ENCODE data around the gene RMP24.

RMP24 gene

DNA sequence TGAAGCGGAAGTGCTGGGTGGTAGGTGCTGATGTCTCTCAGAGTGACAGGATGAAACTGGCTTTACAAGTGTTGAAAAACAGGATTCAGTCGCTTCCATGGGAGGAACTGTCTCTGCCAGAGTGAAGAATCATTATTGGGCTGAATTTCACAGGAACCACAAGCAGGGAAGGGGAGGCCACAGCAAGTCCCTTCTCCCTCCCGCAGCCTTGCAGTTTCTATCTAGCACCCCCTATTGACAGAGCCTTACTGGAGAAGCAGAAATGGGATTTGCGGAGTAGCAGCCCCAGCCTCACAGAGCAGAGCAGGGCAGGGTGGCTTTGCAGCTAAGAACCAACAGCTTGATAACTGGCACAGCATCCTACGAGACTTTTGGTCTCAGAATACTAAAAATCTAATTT lies 33.3 kb upstream of the RMP24 start:
- H3K27me3 ChIP-seq: peaks cover 0 to 6% (median 0%) of the 10 kb centered on the region in 4 donors
- no peaks in the 10 kb centered on the region for H3K36me3 ChIP-seq
- WGBS, 2 donors: 30 to 47% methylated on average over 4 to 5 of the region's 5 CpGs
- peaks cover 0 to 25% (median 10%) of the 10 kb centered on the region in 3 donors for H3K4me1 ChIP-seq
- intact Hi-C loops (cut with DNase I): no loop called here
- H3K9me3 ChIP-seq: no peaks in the 10 kb centered on the region
- TF ChIP-seq, protein P1, sequence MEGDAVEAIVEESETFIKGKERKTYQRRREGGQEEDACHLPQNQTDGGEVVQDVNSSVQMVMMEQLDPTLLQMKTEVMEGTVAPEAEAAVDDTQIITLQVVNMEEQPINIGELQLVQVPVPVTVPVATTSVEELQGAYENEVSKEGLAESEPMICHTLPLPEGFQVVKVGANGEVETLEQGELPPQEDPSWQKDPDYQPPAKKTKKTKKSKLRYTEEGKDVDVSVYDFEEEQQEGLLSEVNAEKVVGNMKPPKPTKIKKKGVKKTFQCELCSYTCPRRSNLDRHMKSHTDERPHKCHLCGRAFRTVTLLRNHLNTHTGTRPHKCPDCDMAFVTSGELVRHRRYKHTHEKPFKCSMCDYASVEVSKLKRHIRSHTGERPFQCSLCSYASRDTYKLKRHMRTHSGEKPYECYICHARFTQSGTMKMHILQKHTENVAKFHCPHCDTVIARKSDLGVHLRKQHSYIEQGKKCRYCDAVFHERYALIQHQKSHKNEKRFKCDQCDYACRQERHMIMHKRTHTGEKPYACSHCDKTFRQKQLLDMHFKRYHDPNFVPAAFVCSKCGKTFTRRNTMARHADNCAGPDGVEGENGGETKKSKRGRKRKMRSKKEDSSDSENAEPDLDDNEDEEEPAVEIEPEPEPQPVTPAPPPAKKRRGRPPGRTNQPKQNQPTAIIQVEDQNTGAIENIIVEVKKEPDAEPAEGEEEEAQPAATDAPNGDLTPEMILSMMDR (IDR thresholded peaks at IDR 0.05): no peak
- no peak for TF ChIP-seq POLR2A (IDR thresholded peaks at IDR 0.05)
- H3K4me3 ChIP-seq: no peak overlapping the region
- no peak for DNase-seq
- no peak overlapping the region for H3K27ac ChIP-seq

DNA sequence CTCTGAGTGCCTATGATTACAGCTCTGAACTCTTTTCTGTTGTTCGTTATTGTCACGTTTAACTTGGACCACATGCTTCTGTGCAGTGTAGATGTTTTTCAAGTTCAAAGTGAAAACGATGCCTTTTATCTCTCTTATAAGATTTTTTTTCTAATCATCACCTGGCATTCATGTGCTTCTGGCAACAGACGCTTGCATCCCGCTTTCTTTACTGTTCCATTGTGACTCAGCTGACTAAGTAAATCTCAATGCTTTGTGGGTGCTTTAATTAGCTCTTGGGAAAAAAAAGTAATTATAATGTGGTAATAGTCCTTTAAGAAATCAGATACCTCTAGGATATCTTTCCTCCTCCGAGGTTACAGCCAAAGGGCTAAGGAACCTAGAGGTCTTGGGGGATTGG lies 31.2 kb upstream of the RMP24 start:
- H3K4me3 ChIP-seq: no peak overlapping the region
- H3K4me1 ChIP-seq: peaks cover 0 to 25% (median 10%) of the 10 kb centered on the region in 3 donors
- H3K36me3 ChIP-seq: no peaks in the 10 kb centered on the region
- 37 to 49% methylated on average over 6 of the region's 6 CpGs for WGBS, 2 donors
- H3K27ac ChIP-seq: no peak overlapping the region
- TF ChIP-seq POLR2A (IDR thresholded peaks at IDR 0.05): no peak
- TF ChIP-seq, protein P1 (IDR thresholded peaks at IDR 0.05): no peak
- peaks cover 0 to 6% (median 0%) of the 10 kb centered on the region in 4 donors for H3K27me3 ChIP-seq
- no peak for DNase-seq
- intact Hi-C loops (cut with DNase I): no loop called here
- no peaks in the 10 kb centered on the region for H3K9me3 ChIP-seq

DNA sequence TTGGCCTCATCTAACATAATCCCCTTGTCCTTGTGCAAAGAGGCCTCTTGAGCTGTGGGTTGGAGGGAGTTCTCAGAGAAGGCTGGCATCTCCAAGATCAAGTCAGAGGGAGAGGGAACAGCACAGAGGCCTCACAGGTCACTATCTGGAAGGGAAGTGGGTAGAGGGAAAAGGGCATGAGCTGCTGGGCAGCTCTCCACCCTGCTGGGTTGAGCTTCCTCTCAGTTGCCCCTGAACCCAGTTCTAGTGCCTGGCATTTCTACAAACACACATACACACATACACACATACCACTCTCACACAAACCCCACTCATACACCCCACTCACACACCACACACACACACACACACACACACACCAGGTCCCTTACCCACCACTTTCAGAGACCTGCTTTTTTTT lies 30.3 kb upstream of the RMP24 start:
- TF ChIP-seq, protein P1 (IDR thresholded peaks at IDR 0.05): no peak
- no peak for TF ChIP-seq POLR2A (IDR thresholded peaks at IDR 0.05)
- no peaks in the 10 kb centered on the region for H3K36me3 ChIP-seq
- intact Hi-C loops (cut with DNase I): no loop called here
- no peak for DNase-seq
- peaks cover 0 to 24% (median 9%) of the 10 kb centered on the region in 3 donors for H3K4me1 ChIP-seq
- H3K4me3 ChIP-seq: no peak overlapping the region
- no peak overlapping the region for H3K27ac ChIP-seq
- no peaks in the 10 kb centered on the region for H3K9me3 ChIP-seq
- H3K27me3 ChIP-seq: peaks cover 0 to 6% (median 0%) of the 10 kb centered on the region in 4 donors

DNA sequence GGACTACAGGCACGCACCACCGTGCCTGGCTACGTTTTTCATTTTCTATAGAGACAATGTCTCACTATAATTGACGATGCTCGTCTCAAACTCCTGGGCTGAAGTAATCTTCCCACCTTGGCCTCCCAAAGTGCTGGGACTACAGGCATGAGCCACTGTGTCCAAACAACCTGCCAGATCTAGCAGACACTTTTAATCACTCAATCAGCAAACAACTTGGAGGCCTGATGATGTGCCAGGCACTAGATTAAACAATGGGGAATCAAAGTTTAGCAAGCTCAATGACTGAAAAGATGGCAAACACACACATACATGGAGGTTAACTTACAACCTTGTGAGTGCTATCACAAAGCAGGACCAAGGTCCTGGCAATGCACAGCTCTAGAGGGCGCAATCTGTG lies 29.8 kb upstream of the RMP24 start:
- Histone ChIP-seq H3K9me3 (no peaks in the 10 kb centered on the region), H3K4me3 (no peak overlapping the region), H3K27me3 (peaks cover 0 to 6% (median 0%) of the 10 kb centered on the region in 4 donors), H3K4me1 (peaks cover 0 to 19% (median 6%) of the 10 kb centered on the region in 3 donors), H3K27ac (no peak overlapping the region), H3K36me3 (no peaks in the 10 kb centered on the region)
- no peak for DNase-seq
- 92 to 98% methylated on average over 5 to 6 of the region's 6 CpGs for WGBS, 2 donors
- TF ChIP-seq, protein P1 (IDR thresholded peaks at IDR 0.05): no peak
- TF ChIP-seq POLR2A (IDR thresholded peaks at IDR 0.05): no peak
- intact Hi-C loops (cut with DNase I): no loop called here

DNA sequence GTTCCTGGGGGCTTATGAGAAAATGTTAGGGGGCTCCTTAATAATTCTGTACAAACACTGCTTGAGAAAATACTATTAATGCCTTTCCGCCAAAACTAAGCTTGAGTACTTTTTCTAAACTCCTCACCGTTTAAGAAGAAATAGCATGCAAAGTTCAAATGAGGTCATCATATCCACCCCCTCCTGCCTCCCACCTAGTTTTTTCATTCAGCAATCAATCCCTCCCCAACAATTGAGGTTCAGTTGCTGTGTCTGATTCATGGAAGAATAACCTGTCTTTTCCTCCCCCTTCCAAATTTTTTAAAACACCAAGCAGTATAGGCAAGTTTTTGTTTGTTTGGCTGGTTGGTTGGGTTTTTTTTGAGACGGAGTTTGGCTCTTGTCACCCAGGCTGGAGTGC lies 24.4 kb upstream of the RMP24 start:
- Histone ChIP-seq H3K27me3 (peaks cover 0 to 13% (median 0%) of the 10 kb centered on the region in 4 donors), H3K9me3 (peaks cover 0 to 5% (median 0%) of the 10 kb centered on the region in 3 donors), H3K27ac (no peak overlapping the region), H3K4me1 (peaks cover 0 to 10% (median 3%) of the 10 kb centered on the region in 3 donors), H3K36me3 (no peaks in the 10 kb centered on the region), H3K4me3 (no peak overlapping the region)
- DNase-seq: no peak
- TF ChIP-seq, protein P1 (IDR thresholded peaks at IDR 0.05): no peak
- TF ChIP-seq POLR2A (IDR thresholded peaks at IDR 0.05): no peak
- 44 to 58% methylated on average over 3 of the region's 3 CpGs for WGBS, 2 donors
- intact Hi-C loops (cut with DNase I): no loop called here
